ENCODE results near the gene GNG12.

GNG12 gene

GRCh38 chr1:67840449-67840848 is 7.2 kb upstream of the GNG12 start:
- peak; percentile 70 for DNase-seq (ENCODE audit: low spot score)

DNA sequence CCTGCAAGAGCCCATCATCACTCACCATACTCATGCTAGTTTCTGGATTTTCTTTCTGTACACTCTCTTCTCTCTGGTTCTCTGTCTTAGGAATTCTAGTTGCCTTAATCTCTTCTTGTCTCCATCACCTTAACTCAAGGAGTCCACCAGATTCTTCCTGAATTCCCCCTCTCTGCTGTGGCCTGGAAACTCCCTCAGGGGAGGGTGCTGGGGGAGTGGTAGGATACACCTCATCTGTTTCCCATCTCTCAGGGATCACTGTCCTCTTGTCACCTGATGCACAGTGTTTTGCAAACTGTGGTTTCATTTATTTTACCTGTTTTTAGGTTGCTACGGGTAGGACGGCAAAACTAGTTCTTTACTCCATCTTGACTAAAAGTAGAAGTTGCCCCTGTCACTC is 6.6 kb upstream of the GNG12 start:
- DNase-seq (ENCODE audit: low spot score) = no peak

- DNase-seq (ENCODE audit: low spot score) = peak; percentile 22
These were observed 5.1 kb upstream of the GNG12 start for GRCh38 chr1:67838180-67838910.

- no peak for DNase-seq (ENCODE audit: low spot score)
These were observed 3.5 kb upstream of the GNG12 start for GRCh38 chr1:67836769-67837168.

GRCh38 chr1:67835663-67836452 is 2.6 kb upstream of the GNG12 start:
- DNase-seq (ENCODE audit: low spot score) = no peak

GRCh38 chr1:67834246-67834877 is 1.1 kb upstream of the GNG12 start:
- no peak for DNase-seq (ENCODE audit: low spot score)

GRCh38 chr1:67833602-67833940 is 304 bp upstream of the GNG12 start:
- no peak for DNase-seq (ENCODE audit: low spot score)

GRCh38 chr1:67831850-67832513 is 1.3 kb downstream of the GNG12 start:
- peak; percentile 79 for DNase-seq (ENCODE audit: low spot score)

DNA sequence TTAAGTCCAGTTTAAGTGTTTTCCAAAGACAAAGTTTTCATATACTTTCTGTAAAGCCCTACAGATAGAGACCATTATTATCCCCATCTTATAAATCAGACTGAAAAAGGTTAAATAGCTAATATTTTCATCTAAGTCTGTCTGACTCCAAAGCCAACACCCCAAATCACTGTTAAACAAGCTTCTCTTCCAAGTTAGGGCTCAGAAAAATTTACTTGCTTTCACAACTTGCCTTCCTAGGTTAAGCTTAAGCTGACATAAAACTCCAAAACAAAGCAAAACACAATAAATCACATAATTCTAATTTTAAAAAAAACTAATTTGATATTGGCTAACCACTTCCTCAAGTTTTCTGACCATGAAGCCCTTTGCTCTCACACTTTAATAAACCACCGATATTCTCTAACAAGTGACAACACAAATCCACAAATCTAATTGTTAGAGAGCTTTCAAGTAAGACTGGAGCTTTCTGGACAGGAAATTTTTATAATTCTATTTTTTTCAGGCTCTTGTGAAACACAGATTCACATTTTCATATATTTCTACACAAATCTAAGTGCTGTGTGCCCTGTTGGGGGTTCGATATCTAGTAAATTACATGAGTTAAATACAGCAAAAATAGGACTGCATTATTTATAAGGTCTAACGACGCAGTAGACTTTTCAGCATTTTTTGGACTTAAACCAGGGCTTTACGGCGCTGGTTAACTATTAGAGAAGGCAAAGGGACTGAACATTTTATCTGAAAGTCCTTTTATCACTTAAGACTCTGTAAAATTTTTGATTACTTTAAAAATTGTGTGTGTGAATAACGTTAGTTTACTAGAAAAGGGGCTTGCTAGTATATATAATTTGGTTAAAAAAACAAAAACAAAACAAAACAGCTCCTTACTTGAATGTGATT is 2.1 kb downstream of the GNG12 start:
- no peak for DNase-seq (ENCODE audit: low spot score)

DNA sequence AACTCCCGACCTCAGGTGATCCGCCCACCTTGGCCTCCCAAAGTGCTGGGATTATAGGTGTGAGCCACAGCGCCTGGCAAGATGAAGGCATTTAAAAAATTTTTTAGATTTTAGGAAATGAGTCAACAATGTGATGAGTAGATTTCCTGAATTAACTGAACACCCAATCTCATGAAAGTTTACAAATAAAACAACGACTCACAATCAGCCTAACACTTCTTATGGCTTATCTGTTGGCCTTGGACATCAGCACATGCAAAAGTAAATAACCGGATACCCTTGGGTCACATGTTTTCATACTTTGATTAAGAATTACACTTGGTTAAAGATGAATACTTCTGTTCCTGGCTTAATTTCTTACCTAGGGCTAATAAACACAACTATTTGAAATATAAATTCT is 3.0 kb downstream of the GNG12 start:
- DNase-seq (ENCODE audit: low spot score) = peak; percentile 37

DNA sequence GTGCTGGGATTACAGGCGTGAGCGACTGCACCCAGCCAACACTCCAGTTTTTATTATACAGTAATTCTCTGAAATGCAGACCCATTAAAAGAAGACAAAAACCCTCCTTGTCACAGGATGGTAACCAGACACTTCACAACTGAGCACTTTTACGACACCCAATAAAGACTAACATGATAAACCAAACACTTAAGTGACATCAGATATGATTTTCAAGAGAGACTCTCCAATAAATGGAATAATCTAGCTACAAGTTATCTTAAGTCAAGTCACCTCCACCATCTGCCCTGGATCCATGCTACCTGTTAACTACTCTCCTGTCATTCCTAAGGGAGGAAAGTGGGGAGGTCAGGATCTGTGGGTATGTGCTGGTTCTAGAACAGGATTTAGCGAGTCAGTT is 5.6 kb downstream of the GNG12 start:
- DNase-seq (ENCODE audit: low spot score) = no peak

DNA sequence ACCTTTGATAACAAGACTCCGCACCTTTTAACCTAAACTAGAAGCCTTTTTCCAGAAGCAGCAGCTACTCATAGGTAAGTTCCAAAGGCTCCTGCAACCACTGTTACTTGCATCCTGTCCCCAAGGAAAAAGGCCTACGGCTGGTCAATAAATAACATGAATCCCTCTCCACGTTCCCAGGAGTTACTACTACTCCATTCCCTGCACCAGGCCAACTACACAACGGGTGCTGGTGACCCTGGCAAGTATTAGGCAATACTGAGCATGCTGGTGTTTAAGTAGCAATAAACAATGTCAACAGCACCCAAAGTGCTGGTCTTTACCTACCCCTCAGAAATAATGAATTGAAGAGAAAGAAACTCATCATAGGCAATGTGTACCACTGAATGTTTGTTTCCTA is 7.7 kb downstream of the GNG12 start:
- no peak for DNase-seq (ENCODE audit: low spot score)

DNA sequence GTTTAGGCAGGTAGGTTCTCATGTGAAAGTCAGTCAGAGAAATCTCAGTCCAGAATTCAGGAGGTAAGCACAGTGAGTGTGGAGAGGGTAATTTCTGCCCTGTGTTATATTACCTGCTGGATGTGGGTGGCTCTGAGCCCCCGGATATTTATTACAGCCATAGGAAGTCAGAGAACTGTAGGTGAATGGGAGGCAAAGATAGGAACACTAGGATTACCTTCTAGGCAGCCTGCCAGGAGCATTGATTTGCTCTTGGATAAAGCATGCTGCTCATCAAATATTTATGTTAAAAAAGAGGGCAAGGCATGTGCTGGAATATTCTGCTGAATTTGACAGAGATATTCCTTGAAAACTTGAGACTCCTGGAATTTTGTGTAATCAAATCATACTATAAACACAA is 8.5 kb downstream of the GNG12 start:
- DNase-seq (ENCODE audit: low spot score) = no peak

- no peak for DNase-seq (ENCODE audit: low spot score)
These were observed 9.7 kb downstream of the GNG12 start for GRCh38 chr1:67823615-67824014.

- DNase-seq (ENCODE audit: low spot score) = no peak
These were observed 12.0 kb downstream of the GNG12 start for GRCh38 chr1:67821263-67821662.

- no peak for DNase-seq (ENCODE audit: low spot score)
These were observed 14.5 kb downstream of the GNG12 start for GRCh38 chr1:67818725-67819301.

DNA sequence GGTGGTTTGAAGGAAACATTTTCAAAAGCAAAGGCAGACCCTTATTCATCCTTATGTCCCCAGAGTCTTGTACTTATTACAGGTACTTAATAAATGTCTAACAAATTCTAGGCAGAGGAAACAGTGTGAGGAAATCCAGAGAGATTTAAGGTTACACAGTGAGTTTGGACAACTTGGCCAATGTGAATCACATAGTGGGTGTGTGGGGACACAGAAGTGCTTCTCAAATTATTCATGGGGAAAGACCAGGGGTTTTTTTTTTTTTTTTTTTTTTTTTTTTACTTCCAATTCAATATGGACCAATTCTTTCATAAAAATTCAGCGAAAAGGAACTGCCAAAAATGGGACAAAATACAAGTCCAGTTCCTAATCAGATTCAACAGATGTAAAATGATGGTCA is 15.1 kb downstream of the GNG12 start:
- no peak for DNase-seq (ENCODE audit: low spot score)

- DNase-seq (ENCODE audit: low spot score) = no peak
These were observed 15.9 kb downstream of the GNG12 start for GRCh38 chr1:67817319-67817718.

DNA sequence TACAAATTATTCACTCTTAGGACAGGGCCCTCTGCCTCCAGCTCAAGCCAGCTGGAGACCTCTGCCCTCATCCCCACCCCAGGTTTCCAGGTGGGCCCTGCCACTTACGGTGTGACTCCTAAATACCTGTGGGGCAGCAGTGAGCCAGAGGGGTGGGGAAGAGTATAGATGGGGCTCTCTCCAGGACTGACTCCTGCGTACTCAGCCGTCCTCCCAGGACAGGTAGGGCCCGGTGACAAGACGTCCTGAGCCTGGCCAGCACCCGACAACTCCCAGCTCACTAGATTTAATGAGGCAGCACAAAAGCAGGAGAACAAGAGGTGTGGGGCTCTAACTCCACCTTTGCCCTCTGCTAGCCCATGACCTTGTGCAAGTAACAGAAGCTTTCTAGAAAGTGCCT is 16.8 kb downstream of the GNG12 start:
- DNase-seq (ENCODE audit: low spot score) = no peak

- no peak for DNase-seq (ENCODE audit: low spot score)
These were observed 17.2 kb downstream of the GNG12 start for GRCh38 chr1:67816095-67816475.

Measured in GM03348 (cell line).